ENCODE results near the gene ALX4.

ALX4 gene

GRCh38 chr11:44335052-44335760, 25.3 kb upstream of the ALX4 start:
- no peak for DNase-seq (ENCODE audit: low read depth, low spot score)

- no peak for DNase-seq (ENCODE audit: low read depth, low spot score)
Measured at GRCh38 chr11:44334356-44335004, 24.5 kb upstream of the ALX4 start.

- DNase-seq (ENCODE audit: low read depth, low spot score): no peak
Measured at GRCh38 chr11:44333271-44334218, 23.6 kb upstream of the ALX4 start.

DNA sequence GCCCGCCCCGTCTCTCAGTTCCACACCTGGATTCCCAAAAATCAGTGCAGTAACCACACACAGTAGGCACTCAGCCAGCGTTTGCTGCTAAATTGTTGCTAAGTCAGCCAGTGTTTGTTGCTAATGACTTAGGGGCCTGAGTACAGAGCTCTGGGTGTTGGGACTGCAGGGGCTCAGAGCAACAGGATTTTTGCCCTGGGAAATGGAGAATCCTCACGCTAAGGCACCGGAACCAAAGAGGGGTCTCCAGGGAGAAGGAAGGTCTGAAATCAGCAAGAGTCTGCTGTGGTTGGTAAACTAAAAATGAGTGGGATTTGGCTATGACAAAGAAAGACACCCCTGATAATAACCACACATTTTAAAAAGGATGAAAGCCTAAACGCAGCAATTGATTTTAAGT, 22.7 kb upstream of the ALX4 start:
- DNase-seq (ENCODE audit: low read depth, low spot score): no peak

DNA sequence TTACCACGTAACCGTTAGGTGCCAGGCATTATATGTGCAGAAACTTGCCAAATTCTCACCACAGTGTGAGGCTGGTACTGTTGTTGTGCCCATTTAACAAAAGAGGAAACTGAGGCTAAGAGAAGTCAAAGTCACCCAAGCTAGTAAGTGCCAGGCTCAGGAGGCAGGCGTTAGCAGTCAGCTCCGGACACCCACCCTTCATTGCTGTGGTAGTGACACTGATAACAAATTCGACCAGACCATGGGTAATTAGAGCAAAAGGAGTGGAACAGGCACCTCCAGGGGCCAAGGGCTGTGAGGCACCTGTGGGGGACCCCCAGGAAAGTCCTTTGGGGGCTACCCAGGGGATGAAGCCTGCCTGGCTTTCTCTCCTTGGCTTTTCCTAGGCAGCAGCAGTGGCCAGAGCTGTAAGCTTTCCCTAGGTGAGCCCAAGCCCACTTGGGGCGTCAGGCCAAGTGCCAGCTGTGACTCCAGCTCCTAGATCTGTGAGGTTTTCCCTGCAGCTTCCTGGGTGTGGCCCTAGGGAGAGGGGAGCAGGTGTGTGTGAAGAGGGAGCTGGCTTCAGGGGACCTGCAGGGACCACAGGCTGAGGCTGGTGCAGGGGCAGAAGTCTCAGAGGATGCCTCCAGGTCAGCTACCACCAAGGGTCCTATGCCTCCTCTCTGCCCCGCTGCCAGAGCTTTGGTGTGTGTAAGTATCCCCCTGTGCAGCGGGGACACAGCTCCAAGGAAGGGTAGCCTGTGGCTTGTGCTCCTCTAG, 19.7 kb upstream of the ALX4 start:
- DNase-seq (ENCODE audit: low read depth, low spot score): no peak

GRCh38 chr11:44328138-44328660, 18.3 kb upstream of the ALX4 start:
- DNase-seq (ENCODE audit: low read depth, low spot score): no peak

- no peak for DNase-seq (ENCODE audit: low read depth, low spot score)
Measured at GRCh38 chr11:44327730-44328129, 17.8 kb upstream of the ALX4 start.

GRCh38 chr11:44326615-44327475, 16.9 kb upstream of the ALX4 start:
- DNase-seq (ENCODE audit: low read depth, low spot score): no peak

DNA sequence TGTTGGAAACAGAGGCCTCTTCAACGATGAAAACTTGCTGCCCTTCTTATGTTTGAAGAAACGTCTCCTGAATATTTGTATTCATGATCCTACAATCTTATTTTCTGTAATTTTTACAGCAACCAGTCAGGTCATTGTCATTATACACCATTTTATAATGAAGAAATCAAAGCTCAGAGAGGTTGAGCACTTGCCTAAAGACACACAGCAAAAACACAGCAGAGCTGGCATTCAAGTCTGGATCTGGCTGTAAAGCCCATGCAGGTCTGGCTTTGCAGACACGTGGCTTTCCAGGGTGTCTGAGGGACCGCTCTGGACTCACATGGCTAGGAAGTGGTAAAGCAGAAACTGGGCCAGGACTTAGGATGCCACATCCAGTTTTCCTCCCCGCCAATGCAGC, 15.8 kb upstream of the ALX4 start:
- DNase-seq (ENCODE audit: low read depth, low spot score): no peak

DNA sequence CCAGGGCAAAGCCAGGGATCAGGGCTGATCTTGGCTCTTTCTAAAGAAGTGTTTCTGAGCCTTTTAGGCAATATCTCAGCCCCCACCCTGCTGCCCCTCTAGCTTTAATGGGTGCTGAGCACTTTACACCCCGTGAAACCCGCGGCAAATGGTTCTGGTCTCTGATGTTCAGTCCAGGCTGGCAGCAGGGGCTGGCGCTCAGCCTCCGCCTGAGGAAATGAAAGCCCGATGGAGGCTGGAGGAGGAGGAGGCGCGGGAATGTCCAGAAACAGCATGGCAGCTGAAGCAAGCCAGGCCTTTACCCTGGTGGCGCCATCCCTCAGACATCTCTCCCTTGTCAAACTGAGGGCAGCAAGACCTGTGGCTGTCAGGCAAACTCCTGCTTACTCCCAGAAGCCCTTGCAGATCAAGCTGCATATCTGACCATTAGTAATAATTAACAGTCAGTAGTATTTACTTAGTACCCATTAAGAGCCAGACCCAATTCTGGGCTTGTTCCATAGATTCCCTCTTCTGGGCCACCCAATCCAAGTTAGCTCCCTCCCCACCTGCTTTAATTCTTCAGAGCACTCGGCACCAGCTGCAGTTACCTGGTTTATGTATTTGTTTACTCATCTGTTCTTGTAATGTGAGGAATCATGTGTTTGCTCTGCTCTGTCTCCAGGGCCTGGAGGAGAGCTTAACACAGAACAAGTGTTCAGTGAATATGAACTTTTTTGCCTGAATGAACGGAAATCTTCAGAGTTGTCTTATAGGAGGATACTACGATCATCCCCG, 15.0 kb upstream of the ALX4 start:
- DNase-seq (ENCODE audit: low read depth, low spot score): no peak

- DNase-seq (ENCODE audit: low read depth, low spot score): no peak
Measured at GRCh38 chr11:44324222-44324621, 14.3 kb upstream of the ALX4 start.

DNA sequence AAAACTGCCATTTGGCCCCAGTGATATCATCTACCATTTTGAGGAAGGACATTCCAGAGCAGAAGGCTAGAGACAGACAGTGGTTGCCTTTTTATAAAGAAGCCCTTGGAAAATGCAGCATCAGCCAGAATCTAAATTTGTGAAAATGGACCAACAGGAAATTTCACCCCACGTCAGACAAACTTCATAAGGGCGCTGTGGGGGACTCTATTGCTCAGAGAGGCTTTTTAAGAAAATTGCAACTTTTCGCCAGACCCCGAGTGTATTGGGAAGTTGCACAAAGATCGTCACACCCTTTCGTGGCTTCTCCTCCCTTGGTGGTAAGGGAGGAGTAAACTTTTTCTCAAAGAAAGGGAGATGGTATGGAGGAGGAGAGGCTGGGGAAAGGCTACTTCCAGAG, 12.3 kb upstream of the ALX4 start:
- no peak for DNase-seq (ENCODE audit: low read depth, low spot score)

DNA sequence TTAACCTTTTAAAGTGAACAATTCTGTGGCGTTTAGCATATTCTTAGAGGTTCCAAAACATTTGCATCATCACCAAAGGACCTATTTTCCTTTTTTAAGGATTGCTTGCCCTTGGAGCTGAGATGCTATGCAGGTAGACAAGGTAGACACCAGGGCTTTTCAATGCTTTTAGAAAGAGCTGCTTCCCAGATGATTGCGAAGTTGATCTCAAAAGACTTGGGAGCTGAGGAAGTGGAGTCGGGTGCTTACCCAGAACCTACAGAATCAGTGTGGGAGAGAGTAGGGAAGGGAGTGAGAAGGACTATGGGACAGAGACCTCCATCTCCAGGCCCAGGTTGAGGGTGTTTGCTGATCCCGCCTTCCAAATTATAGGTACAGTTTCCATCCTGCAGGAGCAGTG, 11.1 kb upstream of the ALX4 start:
- no peak for DNase-seq (ENCODE audit: low read depth, low spot score)

DNA sequence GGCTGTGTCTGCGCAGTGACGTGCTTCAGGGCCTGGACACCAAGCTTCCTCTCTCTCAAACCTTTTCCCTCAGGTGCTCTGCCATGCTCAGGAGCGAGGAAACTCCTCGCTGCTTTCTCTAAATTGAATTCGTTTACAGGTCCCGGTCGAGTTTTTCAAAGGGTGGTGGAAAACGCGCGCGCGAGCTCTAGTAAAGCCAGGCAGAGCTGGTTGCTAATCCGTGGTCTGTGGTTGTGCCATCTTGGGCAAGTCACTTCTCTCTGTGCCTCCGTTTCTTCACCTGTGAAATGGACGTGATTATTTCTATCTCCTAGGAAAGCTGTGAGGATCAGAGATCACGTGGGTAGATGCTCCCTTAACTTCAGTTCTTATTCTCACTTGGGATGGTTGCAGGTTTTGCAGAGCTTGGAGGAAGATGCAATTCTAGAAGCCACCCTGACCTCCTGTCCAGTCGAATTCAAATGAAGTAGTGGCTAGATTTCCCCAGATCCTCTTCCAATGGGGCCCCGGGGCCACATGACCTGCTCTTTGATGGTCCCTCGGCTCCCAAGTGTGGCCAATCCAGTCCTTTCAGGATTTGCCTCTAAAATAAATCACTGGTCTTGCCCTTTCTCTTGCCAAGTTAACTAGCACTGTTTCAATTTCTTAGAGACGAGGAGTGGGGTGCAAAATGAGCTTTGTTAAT, 10.5 kb upstream of the ALX4 start:
- DNase-seq (ENCODE audit: low read depth, low spot score): no peak

- no peak for DNase-seq (ENCODE audit: low read depth, low spot score)
Measured at GRCh38 chr11:44319552-44320288, 9.8 kb upstream of the ALX4 start.

DNA sequence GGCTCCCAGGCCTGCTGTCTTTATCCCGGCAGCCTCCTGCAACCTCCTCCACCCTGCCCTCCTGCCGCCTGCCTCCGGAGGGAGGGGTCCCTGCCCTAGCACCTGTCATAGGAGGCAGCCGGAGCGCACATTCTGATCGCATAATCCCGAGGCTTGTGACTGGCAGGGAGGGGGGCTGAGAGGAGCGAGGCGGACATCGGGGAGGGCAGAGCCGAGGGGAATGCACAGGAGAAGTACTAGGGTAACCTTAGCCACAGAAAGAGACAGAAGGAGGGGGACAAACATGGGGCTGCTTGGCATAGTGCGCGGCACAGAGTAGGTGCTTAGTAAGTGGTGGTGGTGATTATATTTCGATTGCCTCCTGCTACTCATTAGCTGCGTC, 9.2 kb upstream of the ALX4 start:
- DNase-seq (ENCODE audit: low read depth, low spot score): no peak

DNA sequence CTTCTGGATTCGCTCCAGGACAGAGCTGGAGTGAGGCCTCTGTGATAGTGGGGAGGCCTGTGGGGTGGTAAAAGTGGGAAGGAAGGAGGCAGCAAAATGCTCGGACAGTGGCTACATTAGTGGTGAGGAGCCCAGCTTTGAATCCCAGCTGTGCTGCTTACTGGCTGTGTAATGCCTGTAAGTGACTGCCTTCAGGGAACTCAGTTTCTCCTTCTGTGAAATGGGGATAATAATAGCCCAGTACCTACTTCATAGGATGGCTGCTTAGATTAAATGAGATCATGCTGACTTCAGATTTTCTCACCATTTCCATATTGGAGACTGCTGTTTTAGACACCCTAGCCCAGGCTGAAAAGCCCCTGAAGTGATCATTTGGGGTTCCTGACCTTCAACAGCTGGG, 8.4 kb upstream of the ALX4 start:
- no peak for DNase-seq (ENCODE audit: low read depth, low spot score)

GRCh38 chr11:44316659-44317240, 6.8 kb upstream of the ALX4 start:
- no peak for DNase-seq (ENCODE audit: low read depth, low spot score)

Data from activated CD4-positive, CD25-positive, alpha-beta regulatory T cell treated with anti-CD3 and anti-CD28 coated beads, Interleukin-2, amount 50 U/mL, for 16 hours (primary cell).